NCI-H1417 treated with DMSO at 0.1 percent for 48 hours (cell line): ENCODE measurements around the gene BICD2.
A peak's percentile ranks its signal among the peaks of the same experiment; 100 is the strongest.

Source experiments
- DNase-seq: peaks from one replicate; lab custom pipeline; 2025; lab: John Stamatoyannopoulos, UW

Gene BICD2

GRCh38 chr9:92714787-92715487 lies 49.7 kb downstream of the BICD2 start:
- DNase-seq, result no peak

- no peak for DNase-seq
These were observed 50.6 kb downstream of the BICD2 start for GRCh38 chr9:92714016-92714415.

- DNase-seq, result no peak
These were observed 51.1 kb downstream of the BICD2 start for GRCh38 chr9:92713528-92713927.

- no peak for DNase-seq
These were observed 51.9 kb downstream of the BICD2 start for GRCh38 chr9:92712767-92713166.

GRCh38 chr9:92711844-92712243 lies 52.8 kb downstream of the BICD2 start:
- no peak for DNase-seq

GRCh38 chr9:92711146-92711545 lies 53.5 kb downstream of the BICD2 start:
- DNase-seq, result no peak

GRCh38 chr9:92710368-92710767 lies 54.3 kb downstream of the BICD2 start:
- no peak for DNase-seq

- DNase-seq, result no peak
These were observed 54.7 kb downstream of the BICD2 start for GRCh38 chr9:92709954-92710353.

GRCh38 chr9:92709240-92709639 lies 55.4 kb downstream of the BICD2 start:
- DNase-seq, result no peak

GRCh38 chr9:92707530-92707929 lies 57.1 kb downstream of the BICD2 start:
- no peak for DNase-seq

GRCh38 chr9:92706218-92706940 lies 58.3 kb downstream of the BICD2 start:
- DNase-seq, result no peak

GRCh38 chr9:92704528-92704927 lies 60.1 kb downstream of the BICD2 start:
- no peak for DNase-seq

- no peak for DNase-seq
These were observed 68.0 kb downstream of the BICD2 start for GRCh38 chr9:92696619-92697018.

- DNase-seq, result no peak
These were observed 77.7 kb downstream of the BICD2 start for GRCh38 chr9:92686954-92687353.

- DNase-seq, result no peak
These were observed 79.6 kb downstream of the BICD2 start for GRCh38 chr9:92685022-92685421.

GRCh38 chr9:92682269-92682668 lies 82.4 kb downstream of the BICD2 start:
- no peak for DNase-seq

GRCh38 chr9:92680166-92681119 lies 84.2 kb downstream of the BICD2 start:
- no peak for DNase-seq

- no peak for DNase-seq
These were observed 85.0 kb downstream of the BICD2 start for GRCh38 chr9:92679413-92680165.

GRCh38 chr9:92671323-92671722 lies 93.3 kb downstream of the BICD2 start:
- no peak for DNase-seq

GRCh38 chr9:92669890-92670708 lies 94.5 kb downstream of the BICD2 start, which contains the start of gene IPPK:
Gene IPPK (minus strand): TSS chr9:92670131. CDS start chr9:92669988, 143 bp downstream.
- DNase-seq, result peak; percentile 92

- no peak for DNase-seq
These were observed 95.1 kb downstream of the BICD2 start for GRCh38 chr9:92669527-92669889.
